NCI-H345 (cell line): ENCODE results near the gene IRF7.
A peak's percentile ranks its signal among the peaks of the same experiment; 100 is the strongest.
"Not testable (repeated sequence)": the region's sequence is repeated elsewhere in the genome, so short reads cannot be mapped to it uniquely, and the experiment has no call there.

Experiments
- DNase-seq: peaks from one replicate; lab custom pipeline; 2025; lab: John Stamatoyannopoulos, UW

Gene IRF7

GRCh38 chr11:615504-616319 is at the start of gene IRF7:
Gene IRF7 (minus strand): TSS chr11:615950. CDS start chr11:615364, 586 bp downstream.
- peak; percentile 84 for DNase-seq

- no peak for DNase-seq
Observed at GRCh38 chr11:665062-665703, 49.4 kb upstream of the IRF7 start.

- no peak for DNase-seq
Observed at GRCh38 chr11:662689-663274, 47.0 kb upstream of the IRF7 start.

GRCh38 chr11:660681-661444 is 45.1 kb upstream of the IRF7 start:
- no peak for DNase-seq

GRCh38 chr11:660281-660680 is 44.5 kb upstream of the IRF7 start:
- no peak for DNase-seq

GRCh38 chr11:659532-660085 is 43.9 kb upstream of the IRF7 start:
- DNase-seq, result no peak

- no peak for DNase-seq
Observed at GRCh38 chr11:657691-658126, 42.0 kb upstream of the IRF7 start.

- no peak for DNase-seq
Observed at GRCh38 chr11:656866-657265, 41.1 kb upstream of the IRF7 start.

- no peak for DNase-seq
Observed at GRCh38 chr11:656426-656825, 40.7 kb upstream of the IRF7 start.

GRCh38 chr11:655036-655726 is 39.4 kb upstream of the IRF7 start:
- DNase-seq, result no peak

GRCh38 chr11:654444-654843 is 38.7 kb upstream of the IRF7 start:
- not testable (repeated sequence) for DNase-seq

- DNase-seq, result no peak
Observed at GRCh38 chr11:653837-654236, 38.1 kb upstream of the IRF7 start.

- DNase-seq, result not testable (repeated sequence)
Observed at GRCh38 chr11:653136-653535, 37.4 kb upstream of the IRF7 start.

- DNase-seq, result no peak
Observed at GRCh38 chr11:650482-650881, 34.7 kb upstream of the IRF7 start.

GRCh38 chr11:647672-648158 is 32.0 kb upstream of the IRF7 start:
- not testable (repeated sequence) for DNase-seq

GRCh38 chr11:646214-646613 is 30.5 kb upstream of the IRF7 start:
- no peak for DNase-seq

- DNase-seq, result no peak
Observed at GRCh38 chr11:645536-645935, 29.8 kb upstream of the IRF7 start.

GRCh38 chr11:643849-644738 is 28.3 kb upstream of the IRF7 start:
- DNase-seq, result no peak

GRCh38 chr11:643366-643765 is 27.6 kb upstream of the IRF7 start:
- no peak for DNase-seq

- no peak for DNase-seq
Observed at GRCh38 chr11:641806-642370, 26.1 kb upstream of the IRF7 start.
